Measurements from ENCODE around the gene FSTL5. TPM values are rescaled to one million over a fixed set of nuclear protein-coding genes. Genes with fewer than 3 reads are reported as not detected.

FSTL5 gene
- total RNA-seq, 2 donors from 2014 or later, result 0.24 to 1.1 TPM

DNA sequence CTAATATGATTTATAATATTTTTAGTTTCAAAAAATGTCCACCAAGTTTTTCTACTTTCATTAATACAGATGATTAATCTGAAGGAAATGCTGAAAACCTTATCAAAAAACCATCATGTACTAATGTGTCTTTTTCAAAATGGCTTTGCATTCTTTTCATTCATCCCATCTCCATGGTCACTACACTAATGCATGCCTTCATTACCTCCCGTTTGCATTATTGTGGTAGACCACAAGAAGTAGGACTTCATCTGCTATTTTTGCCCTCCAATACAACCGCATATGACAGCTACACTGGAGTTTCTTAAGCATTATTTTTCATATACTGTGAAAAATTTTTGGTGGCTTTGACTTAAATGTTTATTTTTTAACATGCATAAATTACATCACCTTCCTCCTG, 37.9 kb upstream of the FSTL5 start:
- 86 to 88% methylated on average over 1 to 2 of the region's 2 CpGs for WGBS, 2 experiments (ENCODE audit: insufficient coverage in 1 of 2, insufficient read length in 1 of 2)
- Histone ChIP-seq H3K9me3 (ENCODE audit: control insufficient read depth, low read length) (peaks cover 5% of the 10 kb centered on the region), H3K27me3 (ENCODE audit: control insufficient read depth, insufficient read depth, low read length, poor library complexity, severe bottlenecking) (no peaks in the 10 kb centered on the region), H3K9ac (ENCODE audit: extremely low read depth, low read length, poor library complexity, severe bottlenecking) (no peak overlapping the region), H3K4me1 (ENCODE audit: control insufficient read depth, insufficient read depth, low read length) (no peaks in the 10 kb centered on the region), H3K27ac (ENCODE audit: low read depth, low read length) (no peak overlapping the region), H3K36me3 (ENCODE audit: control insufficient read depth, insufficient read depth, low read length) (no peaks in the 10 kb centered on the region), H3K4me3 (ENCODE audit: low read length) (no peak overlapping the region)
- Mint-ChIP-seq H3K9me3 (peaks cover 6% of the 10 kb centered on the region), H3K4me1 (no peaks in the 10 kb centered on the region), H3K4me3 (no peak overlapping the region), H3K27me3 (ENCODE audit: insufficient read depth) (no peaks in the 10 kb centered on the region), H3K36me3 (ENCODE audit: low read depth) (no peaks in the 10 kb centered on the region), H3K27ac (no peak overlapping the region)
- TF ChIP-seq, protein P1, sequence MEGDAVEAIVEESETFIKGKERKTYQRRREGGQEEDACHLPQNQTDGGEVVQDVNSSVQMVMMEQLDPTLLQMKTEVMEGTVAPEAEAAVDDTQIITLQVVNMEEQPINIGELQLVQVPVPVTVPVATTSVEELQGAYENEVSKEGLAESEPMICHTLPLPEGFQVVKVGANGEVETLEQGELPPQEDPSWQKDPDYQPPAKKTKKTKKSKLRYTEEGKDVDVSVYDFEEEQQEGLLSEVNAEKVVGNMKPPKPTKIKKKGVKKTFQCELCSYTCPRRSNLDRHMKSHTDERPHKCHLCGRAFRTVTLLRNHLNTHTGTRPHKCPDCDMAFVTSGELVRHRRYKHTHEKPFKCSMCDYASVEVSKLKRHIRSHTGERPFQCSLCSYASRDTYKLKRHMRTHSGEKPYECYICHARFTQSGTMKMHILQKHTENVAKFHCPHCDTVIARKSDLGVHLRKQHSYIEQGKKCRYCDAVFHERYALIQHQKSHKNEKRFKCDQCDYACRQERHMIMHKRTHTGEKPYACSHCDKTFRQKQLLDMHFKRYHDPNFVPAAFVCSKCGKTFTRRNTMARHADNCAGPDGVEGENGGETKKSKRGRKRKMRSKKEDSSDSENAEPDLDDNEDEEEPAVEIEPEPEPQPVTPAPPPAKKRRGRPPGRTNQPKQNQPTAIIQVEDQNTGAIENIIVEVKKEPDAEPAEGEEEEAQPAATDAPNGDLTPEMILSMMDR (conservative IDR thresholded peaks at IDR 0.05), result no peak
- no peak for DNase-seq

DNA sequence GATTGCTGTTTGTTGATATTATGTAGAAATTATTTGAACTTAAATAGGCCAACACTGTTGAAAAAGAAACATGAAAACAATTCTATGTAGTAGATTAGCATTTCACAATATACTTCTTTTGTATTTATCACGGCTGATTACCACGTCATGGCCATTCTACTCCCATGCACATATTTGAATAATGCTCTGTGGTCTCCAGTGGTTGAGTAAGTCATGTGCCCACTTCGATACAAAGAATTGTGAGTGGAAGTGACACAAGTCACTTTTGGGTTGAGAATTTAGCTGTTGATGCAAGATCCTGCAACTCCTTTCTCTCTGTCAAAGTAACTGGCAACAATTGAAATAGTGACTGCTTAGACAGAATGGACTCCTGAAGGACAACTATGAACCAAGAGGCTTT, 6.7 kb upstream of the FSTL5 start:
- Histone ChIP-seq H3K9me3 (ENCODE audit: control insufficient read depth, low read length) (no peaks in the 10 kb centered on the region), H3K9ac (ENCODE audit: extremely low read depth, low read length, poor library complexity, severe bottlenecking) (no peak overlapping the region), H3K27ac (ENCODE audit: low read depth, low read length) (no peak overlapping the region), H3K4me1 (ENCODE audit: control insufficient read depth, insufficient read depth, low read length) (peaks cover 3% of the 10 kb centered on the region), H3K36me3 (ENCODE audit: control insufficient read depth, insufficient read depth, low read length) (no peaks in the 10 kb centered on the region), H3K27me3 (ENCODE audit: control insufficient read depth, insufficient read depth, low read length, poor library complexity, severe bottlenecking) (no peaks in the 10 kb centered on the region), H3K4me3 (ENCODE audit: low read length) (no peak overlapping the region)
- WGBS, 2 experiments (ENCODE audit: insufficient coverage in 1 of 2, insufficient read length in 1 of 2), result 58% methylated on average over 3 of the region's 3 CpGs; no CpG with 5 or more reads in 1 of the 2 experiments
- H3K4me3 Mint-ChIP-seq, result no peak overlapping the region
- DNase-seq, result no peak
- H3K4me1 Mint-ChIP-seq, result peaks cover 8% of the 10 kb centered on the region
- no peak overlapping the region for H3K27ac Mint-ChIP-seq
- H3K9me3 Mint-ChIP-seq, result no peaks in the 10 kb centered on the region
- peaks cover 2% of the 10 kb centered on the region for H3K27me3 Mint-ChIP-seq (ENCODE audit: insufficient read depth)
- H3K36me3 Mint-ChIP-seq (ENCODE audit: low read depth), result no peaks in the 10 kb centered on the region
- TF ChIP-seq, protein P1 (conservative IDR thresholded peaks at IDR 0.05), result no peak

DNA sequence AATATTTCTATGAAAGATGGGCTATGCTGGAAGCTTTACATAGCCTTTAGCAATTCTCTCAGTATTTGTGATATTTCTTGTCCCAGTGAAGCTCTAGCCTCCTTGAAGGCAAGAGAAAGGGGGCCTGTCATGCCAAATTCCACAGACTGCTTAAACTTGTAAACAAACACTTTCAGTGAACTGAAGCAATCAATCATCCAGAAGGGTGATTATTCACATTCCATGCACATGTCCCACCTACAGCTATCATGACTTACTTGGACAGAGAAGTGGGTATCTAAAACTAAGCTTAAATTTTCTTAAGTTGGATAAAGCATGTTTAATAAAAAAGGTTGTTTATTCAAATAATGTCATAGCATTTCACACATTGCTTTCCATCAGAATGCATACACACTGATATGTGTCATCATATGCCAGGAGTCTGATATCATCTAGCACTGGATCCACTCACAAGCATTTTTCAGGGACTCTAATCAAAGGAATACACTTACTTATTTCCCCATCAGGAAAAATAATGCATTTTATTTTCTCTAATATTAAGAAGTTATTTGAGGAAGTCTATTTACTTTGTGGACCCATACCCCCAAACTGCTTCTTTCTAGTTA, 1.2 kb upstream of the FSTL5 start:
- peak overlapping the region; percentile 94 for H3K4me3 ChIP-seq (ENCODE audit: low read length)
- DNase-seq, result no peak

More for the DNA sequence above, 1.2 kb upstream of the FSTL5 start:
- no peak overlapping the region for H3K9ac ChIP-seq (ENCODE audit: extremely low read depth, low read length, poor library complexity, severe bottlenecking)
- no peak overlapping the region for H3K27ac ChIP-seq (ENCODE audit: low read depth, low read length)
- H3K9me3 ChIP-seq (ENCODE audit: control insufficient read depth, low read length), result no peaks in the 10 kb centered on the region
- H3K27me3 ChIP-seq (ENCODE audit: control insufficient read depth, insufficient read depth, low read length, poor library complexity, severe bottlenecking), result peaks cover 5% of the 10 kb centered on the region
- no peak overlapping the region for H3K27ac Mint-ChIP-seq
- H3K4me3 Mint-ChIP-seq, result peak overlapping the region; percentile 93
- H3K4me1 ChIP-seq (ENCODE audit: control insufficient read depth, insufficient read depth, low read length), result peaks cover 5% of the 10 kb centered on the region
- H3K4me1 Mint-ChIP-seq, result peaks cover 9% of the 10 kb centered on the region
- H3K36me3 ChIP-seq (ENCODE audit: control insufficient read depth, insufficient read depth, low read length), result no peaks in the 10 kb centered on the region
- H3K27me3 Mint-ChIP-seq (ENCODE audit: insufficient read depth), result peaks cover 3% of the 10 kb centered on the region
- TF ChIP-seq, protein P1 (conservative IDR thresholded peaks at IDR 0.05), result no peak
- H3K36me3 Mint-ChIP-seq (ENCODE audit: low read depth), result no peaks in the 10 kb centered on the region
- H3K9me3 Mint-ChIP-seq, result no peaks in the 10 kb centered on the region

Data from endodermal cell (in vitro differentiated cells).